Liver (tissue), 9 donors: ENCODE measurements around the gene POU2F2. TPM values are rescaled to one million over a fixed set of nuclear protein-coding genes. Genes with fewer than 3 reads are reported as not detected.

Experiments
- DNase-seq: peaks from one replicate; pipeline ENCODE4 v3.0.0-alpha.2; 2017; ENCODE audit warnings: low spot score
- H3K27ac ChIP-seq, 2 donors: one replicate each; pipeline ENCODE4 v1.7.0; 2013; ENCODE audit warnings: inconsistent platforms in 2 of 2, low read length in 2 of 2, control low read depth in 1 of 2, low read depth in 1 of 2, mild to moderate bottlenecking in 1 of 2
- H3K27me3 ChIP-seq, 4 donors: one replicate each; pipeline versions ENCODE4 v1.6.1 to v1.7.0; 2013; ENCODE audit warnings: low read length in 3 of 4, inconsistent platforms in 1 of 4, mild to moderate bottlenecking in 1 of 4, moderate library complexity in 1 of 4; ENCODE audit not compliant: control insufficient read depth in 4 of 4, insufficient read depth in 4 of 4
- H3K36me3 ChIP-seq, 4 donors: one replicate each; pipeline versions ENCODE4 v1.6.1 to v1.7.0; 2013; ENCODE audit warnings: low read length in 3 of 4, mild to moderate bottlenecking in 3 of 4, low read depth in 1 of 4, moderate library complexity in 1 of 4; ENCODE audit not compliant: control insufficient read depth in 4 of 4, insufficient read depth in 3 of 4
- H3K4me1 ChIP-seq, 4 donors: one replicate each; pipeline versions ENCODE4 v1.6.1 to v1.7.0; 2013; ENCODE audit warnings: low read length in 3 of 4, mild to moderate bottlenecking in 3 of 4, moderate library complexity in 1 of 4; ENCODE audit not compliant: control insufficient read depth in 4 of 4, insufficient read depth in 4 of 4
- H3K4me3 ChIP-seq, 3 donors: one replicate each; pipeline versions ENCODE4 v1.6.1 to v1.7.0; 2013; ENCODE audit warnings: low read length in 3 of 3, control low read depth in 1 of 3, low read depth in 1 of 3, mild to moderate bottlenecking in 1 of 3
- H3K9ac ChIP-seq, 2 donors: one replicate each; pipeline ENCODE4 v1.7.0; 2013; ENCODE audit warnings: low read length in 2 of 2, mild to moderate bottlenecking in 2 of 2, moderate library complexity in 2 of 2, control low read depth in 1 of 2, low read depth in 1 of 2
- H3K9me3 ChIP-seq, 4 donors: one replicate each; pipeline versions ENCODE4 v1.6.1 to v1.7.0; 2013; ENCODE audit warnings: low read length in 3 of 4; ENCODE audit not compliant: control insufficient read depth in 4 of 4
- ATF3 ChIP-seq: IDR thresholded peaks from 2 replicates; pipeline ENCODE4 v1.6.1; 2016; ENCODE audit warnings: antibody characterized with exemption
- CTCF ChIP-seq: fragments of 150-350 bp; IDR thresholded peaks from 2 replicates; pipeline ENCODE4 v1.5.1; 2017; ENCODE audit warnings: improper control_type of control experiment, low read depth, low read length; ENCODE audit not compliant: missing input control
- EGR1 ChIP-seq, 2 donors: IDR thresholded peaks; 2 replicates each; pipeline ENCODE4 v1.6.1; 2016 to 2018; ENCODE audit warnings: antibody characterized with exemption in 2 of 2, low read depth in 2 of 2
- FOXA1 ChIP-seq: IDR thresholded peaks from 2 replicates; pipeline ENCODE4 v1.6.1; 2016; ENCODE audit warnings: antibody characterized with exemption
- FOXA2 ChIP-seq: IDR thresholded peaks from 2 replicates; pipeline ENCODE4 v1.6.1; 2016; ENCODE audit warnings: antibody characterized with exemption
- GABPA ChIP-seq, 2 donors: IDR thresholded peaks in 1 of 2; conservative IDR thresholded peaks in 1 of 2; 2 replicates each; pipeline ENCODE4 v1.6.1; 2016; ENCODE audit warnings: antibody characterized with exemption in 2 of 2, mild to moderate bottlenecking in 1 of 2, moderate library complexity in 1 of 2
- HNF4A ChIP-seq, 2 donors: conservative IDR thresholded peaks; 2 replicates each; pipeline ENCODE4 v1.6.1; 2016; ENCODE audit warnings: antibody characterized with exemption in 2 of 2, mild to moderate bottlenecking in 2 of 2
- HNF4G ChIP-seq: IDR thresholded peaks from 2 replicates; pipeline ENCODE4 v1.6.1; 2016; ENCODE audit warnings: antibody characterized with exemption
- JUND ChIP-seq, 2 donors: IDR thresholded peaks; 2 replicates each; pipeline ENCODE4 v1.6.1; 2016; ENCODE audit warnings: antibody characterized with exemption in 2 of 2
- MAX ChIP-seq: IDR thresholded peaks from 2 replicates; pipeline ENCODE4 v1.6.1; 2016; ENCODE audit warnings: antibody characterized with exemption
- NR2F2 ChIP-seq: IDR thresholded peaks from 2 replicates; pipeline ENCODE4 v1.6.1; 2016; ENCODE audit warnings: antibody characterized with exemption
- RAD21 ChIP-seq, 2 donors: IDR thresholded peaks; 2 replicates each; pipeline ENCODE4 v1.6.1; 2016; ENCODE audit warnings: antibody characterized with exemption in 2 of 2, mild to moderate bottlenecking in 2 of 2
- REST ChIP-seq: IDR thresholded peaks from 2 replicates; pipeline ENCODE4 v1.6.1; 2016; ENCODE audit warnings: antibody characterized with exemption, mild to moderate bottlenecking
- RXRA ChIP-seq, 2 donors: IDR thresholded peaks; 2 replicates each; pipeline ENCODE4 v1.6.1; 2017 to 2018; ENCODE audit warnings: antibody characterized with exemption in 2 of 2, mild to moderate bottlenecking in 1 of 2
- SP1 ChIP-seq: IDR thresholded peaks from 2 replicates; pipeline ENCODE4 v1.6.1; 2018; ENCODE audit warnings: antibody characterized with exemption, mild to moderate bottlenecking
- TAF1 ChIP-seq: conservative IDR thresholded peaks from 2 replicates; pipeline ENCODE4 v1.6.1; 2016; ENCODE audit warnings: antibody characterized with exemption, mild to moderate bottlenecking
- YY1 ChIP-seq: IDR thresholded peaks from 2 replicates; pipeline ENCODE4 v1.6.1; 2016; ENCODE audit warnings: antibody characterized with exemption, mild to moderate bottlenecking
- ZBTB33 ChIP-seq: IDR thresholded peaks from 2 replicates; pipeline ENCODE4 v1.6.1; 2016; ENCODE audit warnings: antibody characterized with exemption
- WGBS: extraction: QIAGEN DNeasy Blood & Tissue Kit; methylation state at CpG from one replicate; pipeline ENCODE4 v1.1.7; 2013; 5-methylcytosine and 5-hydroxymethylcytosine counted together
- polyA plus RNA-seq, 2 donors: library from polyadenylated mRNA; stranded (reverse) in 1 of 2; unstranded in 1 of 2; fragments of 200-250 nt in 1 of 2; fragments of >200 nt in 1 of 2; fragmentation: Nextera tagmentation in 1 of 2; extraction: Ambion mirVana in 1 of 2; gene quantifications; one replicate each; pipeline versions ENCODE4 v1.2.1 to v1.2.3, GENCODE V29; 2013 to 2015
- total RNA-seq, 2 donors: library from RNA; depleted of rRNA; stranded (reverse); fragments of >200 nt; gene quantifications; one replicate each; pipeline ENCODE4 v1.2.3, GENCODE V29; 2014
- donor health status: healthy.
- donor health status: healthy.
- donor health status: healthy.
- donor health status: healthy.
- donor health status: healthy.

The POU2F2 gene
- total and polyA plus RNA-seq, 4 donors = 0.75 to 1.2 (median 0.97) TPM

- Histone ChIP-seq H3K36me3 (no peaks in the 10 kb centered on the region), H3K9ac (no peak overlapping the region), H3K4me3 (no peak overlapping the region), H3K27me3 (peaks cover 0 to 2% (median 0%) of the 10 kb centered on the region in 4 donors), H3K9me3 (no peaks in the 10 kb centered on the region), H3K4me1 (no peaks in the 10 kb centered on the region), H3K27ac (no peak overlapping the region)
- 63% methylated on average over 1 of the region's 1 CpG for WGBS
- TF ChIP-seq ATF3 (no peak), FOXA1 (no peak), GABPA (IDR thresholded peaks at IDR 0.05 in 1 of 2, conservative IDR thresholded peaks at IDR 0.05 in 1 of 2) (no peak), YY1 (no peak), RAD21 (IDR thresholded peaks at IDR 0.05) (no peak), EGR1 (IDR thresholded peaks at IDR 0.05; ENCODE audit: low read depth in 2 of 2) (no peak), CTCF (no peak), HNF4A (conservative IDR thresholded peaks at IDR 0.05) (no peak), RXRA (IDR thresholded peaks at IDR 0.05) (no peak), FOXA2 (no peak), HNF4G (no peak), MAX (no peak), TAF1 (no peak), ZBTB33 (no peak)
- no peak for DNase-seq
These were observed 21.6 kb downstream of the POU2F2 start for GRCh38 chr19:42110658-42111057.

- 80% methylated on average over 3 of the region's 3 CpGs for WGBS
- TF ChIP-seq HNF4A (conservative IDR thresholded peaks at IDR 0.05) (no peak), FOXA1 (no peak), RAD21 (IDR thresholded peaks at IDR 0.05) (no peak), FOXA2 (no peak), NR2F2 (no peak), SP1 (no peak), YY1 (no peak), ATF3 (no peak), TAF1 (no peak), ZBTB33 (no peak), REST (no peak), HNF4G (no peak), JUND (IDR thresholded peaks at IDR 0.05) (no peak), MAX (no peak), EGR1 (IDR thresholded peaks at IDR 0.05; ENCODE audit: low read depth in 2 of 2) (no peak), CTCF (no peak)
- Histone ChIP-seq H3K9me3 (no peaks in the 10 kb centered on the region), H3K27me3 (peaks cover 0 to 2% (median 0%) of the 10 kb centered on the region in 4 donors), H3K4me1 (no peaks in the 10 kb centered on the region), H3K27ac (no peak overlapping the region), H3K36me3 (no peaks in the 10 kb centered on the region), H3K9ac (no peak overlapping the region), H3K4me3 (no peak overlapping the region)
- no peak for DNase-seq
These were observed 22.4 kb downstream of the POU2F2 start for GRCh38 chr19:42109896-42110295.
